ENCODE measurements around the gene GPR158. TPM values are rescaled to one million over a fixed set of nuclear protein-coding genes. Genes with fewer than 3 reads are reported as not detected.
A peak's percentile ranks its signal among the peaks of the same experiment; 100 is the strongest.

The GPR158 gene
- total and polyA plus RNA-seq, 9 of the 15 experiments (the other 6 are each of a cell fraction or from before 2014, with no cell fraction given), result 4.0 to 7.6 (median 5.0) TPM

DNA sequence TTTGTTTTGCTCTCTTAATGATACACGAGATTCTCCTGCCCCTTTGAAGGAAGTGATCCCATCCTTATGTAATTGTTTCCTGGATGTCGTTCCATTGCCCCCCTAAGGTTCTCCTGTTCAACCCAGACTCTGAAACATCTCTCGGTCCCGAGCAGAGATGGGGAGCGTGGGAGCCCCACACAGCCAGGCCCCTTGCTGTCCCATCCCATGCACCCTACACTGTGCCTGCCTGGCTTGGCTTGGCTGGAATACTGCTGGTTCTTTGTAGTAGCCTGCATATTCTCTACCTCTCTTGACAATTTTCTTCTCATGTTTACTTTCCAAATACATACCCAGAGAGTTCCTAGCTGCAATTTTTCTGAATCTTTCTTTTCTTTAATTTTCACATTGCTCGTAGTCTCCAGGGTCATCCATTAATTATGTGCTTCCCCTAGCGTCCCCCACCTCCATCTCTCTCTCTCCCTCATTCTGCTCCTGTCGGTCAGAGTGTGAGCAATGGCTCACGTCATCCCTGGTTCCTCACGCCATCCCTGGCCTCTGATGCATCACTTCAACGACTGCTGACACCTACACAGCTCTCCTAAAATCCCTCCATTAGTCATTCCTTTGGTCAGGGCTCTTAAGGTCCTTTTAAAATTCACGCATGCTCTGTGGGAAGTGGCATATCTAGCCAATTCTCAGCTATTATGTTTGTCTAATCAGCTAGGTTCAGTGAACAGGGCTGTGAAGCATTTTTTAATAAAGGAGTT, 32.5 kb upstream of the GPR158 start:
- H3K9me1 ChIP-seq (ENCODE audit: control insufficient read depth, insufficient read depth, low read length), result no peaks in the 10 kb centered on the region
- no TSS peak for BruUV-seq (replicated peaks)

DNA sequence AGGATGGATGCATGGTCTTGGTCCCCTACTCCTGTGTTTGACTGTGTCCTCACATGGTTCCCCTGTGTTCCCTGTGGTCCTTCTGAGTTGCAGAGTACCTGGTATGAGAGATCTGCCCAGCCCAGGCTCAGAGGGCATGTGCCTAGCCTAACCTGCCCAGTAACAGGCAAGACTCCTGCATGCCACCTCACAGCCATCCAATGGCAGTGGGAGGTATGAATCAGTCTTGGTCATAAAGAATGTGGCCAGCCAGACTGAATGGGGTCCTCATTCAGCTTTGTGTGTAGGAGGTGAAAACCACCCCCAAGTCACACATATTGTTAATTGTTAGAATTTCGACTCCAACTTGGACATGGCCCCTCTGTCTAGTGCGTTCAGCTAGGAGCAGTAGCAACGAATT, 17.2 kb upstream of the GPR158 start:
- H3K9me1 ChIP-seq (ENCODE audit: control insufficient read depth, insufficient read depth, low read length), result no peaks in the 10 kb centered on the region
- BruUV-seq (replicated peaks), result no TSS peak
- DNase-seq (ENCODE audit: extremely low read depth in 1 of 4, low spot score in 3 of 4), result no peak
- intact Hi-C loops (cut with micrococcal nuclease) (no loop called here), in situ Hi-C loops (cut with MboI) (no loop called here)
- H3K9ac ChIP-seq (ENCODE audit: insufficient read depth in 1 of 2, low read depth in 2 of 2, low read length in 2 of 2), result no peak overlapping the region
- no peak overlapping the region for H3K4me2 ChIP-seq (ENCODE audit: insufficient read depth, low read length)
- no peaks in the 10 kb centered on the region for H3K36me3 ChIP-seq (ENCODE audit: control insufficient read depth, insufficient read depth, low read length)
- H2AFZ ChIP-seq (ENCODE audit: low read depth, low read length), result no peak overlapping the region
- no peaks in the 10 kb centered on the region for H4K20me1 ChIP-seq (replicated peaks; ENCODE audit: control insufficient read depth, insufficient read depth, low read length)
- WGBS (ENCODE audit: insufficient coverage, low coverage, missing lambda C conversion rate), result 0% methylated on average over 3 of the region's 3 CpGs
- no peak for ATAC-seq
- peaks cover 0 to 4% of the 10 kb centered on the region in 2 experiments; a peak in 2 of 5 replicates for H3K27me3 ChIP-seq (ENCODE audit: control insufficient read depth in 2 of 2, insufficient read depth in 2 of 2, low read length in 2 of 2)
- ChIA-PET POLR2A (no interaction called here), CTCF (ENCODE audit: low intra/inter-chr PET ratio) (no interaction called here)
- no peaks in the 10 kb centered on the region for H3K4me1 ChIP-seq (replicated peaks in 1 of 2; ENCODE audit: control insufficient read depth in 2 of 2, insufficient read depth in 2 of 2, low read length in 2 of 2)
- no peaks in the 10 kb centered on the region for H3K79me2 ChIP-seq (ENCODE audit: control insufficient read depth, insufficient read depth, low read length)
- H3K4me3 ChIP-seq, result no peak overlapping the region
- no peak overlapping the region for H3K27ac ChIP-seq (ENCODE audit: extremely low read depth, low read depth, low read length)
- FAIRE-seq, result no peak
- H3K9me3 ChIP-seq (replicated peaks; ENCODE audit: control insufficient read depth, insufficient read depth, low read depth, low read length), result no peaks in the 10 kb centered on the region
- no peak for TF ChIP-seq SMAD3 (CRISPR knock-in tag; conservative IDR thresholded peaks at IDR 0.05)
- no peak for TF ChIP-seq FOXK1 (CRISPR knock-in tag; IDR thresholded peaks at IDR 0.05; ENCODE audit: borderline replicate concordance)
- TF ChIP-seq ZNF77 (CRISPR knock-in tag; IDR thresholded peaks at IDR 0.05), result no peak
- no peak for TF ChIP-seq POLR2AphosphoS2 (IDR thresholded peaks at IDR 0.05; ENCODE audit: low read length)
- no peak for TF ChIP-seq BDP1 (IDR thresholded peaks at IDR 0.05; ENCODE audit: insufficient read depth, insufficient read length)
- no peak for TF ChIP-seq JUNB (CRISPR knock-in tag; conservative IDR thresholded peaks at IDR 0.05)
- TF ChIP-seq, protein P1, sequence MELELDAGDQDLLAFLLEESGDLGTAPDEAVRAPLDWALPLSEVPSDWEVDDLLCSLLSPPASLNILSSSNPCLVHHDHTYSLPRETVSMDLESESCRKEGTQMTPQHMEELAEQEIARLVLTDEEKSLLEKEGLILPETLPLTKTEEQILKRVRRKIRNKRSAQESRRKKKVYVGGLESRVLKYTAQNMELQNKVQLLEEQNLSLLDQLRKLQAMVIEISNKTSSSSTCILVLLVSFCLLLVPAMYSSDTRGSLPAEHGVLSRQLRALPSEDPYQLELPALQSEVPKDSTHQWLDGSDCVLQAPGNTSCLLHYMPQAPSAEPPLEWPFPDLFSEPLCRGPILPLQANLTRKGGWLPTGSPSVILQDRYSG (tag; conservative IDR thresholded peaks at IDR 0.05; ENCODE audit: low read depth), result no peak
- TF ChIP-seq FOXJ2 (tag; IDR thresholded peaks at IDR 0.05), result no peak
- no peak for TF ChIP-seq GABPA (tag; conservative IDR thresholded peaks at IDR 0.05; ENCODE audit: low read depth)
- TF ChIP-seq RFX5 (IDR thresholded peaks at IDR 0.05; ENCODE audit: low read depth, low read length), result no peak
- no peak for TF ChIP-seq PHTF2 (CRISPR knock-in tag; IDR thresholded peaks at IDR 0.05)
- TF ChIP-seq TAF7 (tag; IDR thresholded peaks at IDR 0.05), result no peak

More for the DNA sequence above, 32.5 kb upstream of the GPR158 start:
- Histone ChIP-seq H3K79me2 (ENCODE audit: control insufficient read depth, insufficient read depth, low read length) (no peaks in the 10 kb centered on the region), H3K9me3 (replicated peaks; ENCODE audit: control insufficient read depth, insufficient read depth, low read depth, low read length) (no peaks in the 10 kb centered on the region), H3K27me3 (ENCODE audit: control insufficient read depth in 2 of 2, insufficient read depth in 2 of 2, low read length in 2 of 2) (no peaks in the 10 kb centered on the region; a peak in 2 of 5 replicates), H3K4me3 (no peak overlapping the region), H4K20me1 (replicated peaks; ENCODE audit: control insufficient read depth, insufficient read depth, low read length) (no peaks in the 10 kb centered on the region), H3K4me1 (replicated peaks in 1 of 2; ENCODE audit: control insufficient read depth in 2 of 2, insufficient read depth in 2 of 2, low read length in 2 of 2) (no peaks in the 10 kb centered on the region; a peak in 1 of 5 replicates), H3K4me2 (ENCODE audit: insufficient read depth, low read length) (no peak overlapping the region), H3K9ac (ENCODE audit: insufficient read depth in 1 of 2, low read depth in 2 of 2, low read length in 2 of 2) (no peak overlapping the region), H2AFZ (ENCODE audit: low read depth, low read length) (no peak overlapping the region), H3K36me3 (ENCODE audit: control insufficient read depth, insufficient read depth, low read length) (no peaks in the 10 kb centered on the region), H3K27ac (ENCODE audit: extremely low read depth, low read depth, low read length) (no peak overlapping the region)
- in situ Hi-C loops (cut with MboI) (no loop called here), intact Hi-C loops (cut with micrococcal nuclease) (no loop called here)
- ChIA-PET CTCF (ENCODE audit: low intra/inter-chr PET ratio) (no interaction called here), POLR2A (interaction anchor here (0.6 kb wide), 1 partner anchor 1289 kb away, joined by 3 read pairs; no protein-coding TSS in a partner anchor)
- TF ChIP-seq SMARCB1 (IDR thresholded peaks at IDR 0.05; ENCODE audit: insufficient read length, low read depth), result no peak
- peak; percentile 41; the same call in 1 of the 2 replicates for TF ChIP-seq CREM (IDR thresholded peaks at IDR 0.05; ENCODE audit: low read depth)
- peak; percentile 36 to 51; a peak in 2 of 4 replicates for TF ChIP-seq NRF1 (conservative IDR thresholded peaks at IDR 0.05 in 1 of 2, IDR thresholded peaks at IDR 0.05 in 1 of 2)
- 0 out of 2 replicates have a peak, but pooled peaks have one; percentile 33 for TF ChIP-seq CREB1 (IDR thresholded peaks at IDR 0.05)
- no peak for TF ChIP-seq CREB1 (CRISPR knock-in tag; IDR thresholded peaks at IDR 0.05)
- FAIRE-seq, result no peak
- WGBS (ENCODE audit: insufficient coverage, low coverage, missing lambda C conversion rate), result 0% methylated on average over 12 of the region's 12 CpGs
- DNase-seq (ENCODE audit: extremely low read depth in 1 of 4, low spot score in 3 of 4), result peak in 1 of 4 experiments; percentile 9
- no peak for ATAC-seq
